Measurements from ENCODE around the gene THUMPD3. TPM values are rescaled to one million over a fixed set of nuclear protein-coding genes. Genes with fewer than 3 reads are reported as not detected.

The THUMPD3 gene
- total and polyA plus RNA-seq, 3 donors from 2014 or later, result 55.0 to 140 (median 76.1) TPM

- Histone ChIP-seq H3K9me3 (no peaks in the 10 kb centered on the region), H3K4me3 (no peak overlapping the region), H3K4me1 (no peaks in the 10 kb centered on the region), H3K27me3 (no peaks in the 10 kb centered on the region), H3K36me3 (ENCODE audit: low read depth, missing control alignments) (no peaks in the 10 kb centered on the region), H3K27ac (no peak overlapping the region)
- DNase-seq, result no peak
- 81 to 89% methylated on average over 13 of the region's 13 CpGs for WGBS, 2 donors
- intact Hi-C loops (cut with DNase I; ENCODE audit: low total_unique reads), result no loop called here
- TF ChIP-seq CTCF (IDR thresholded peaks at IDR 0.05) (no peak), POLR2A (IDR thresholded peaks at IDR 0.05) (no peak)
Measured at GRCh38 chr3:9384141-9384828, 21.4 kb downstream of the THUMPD3 start.

DNA sequence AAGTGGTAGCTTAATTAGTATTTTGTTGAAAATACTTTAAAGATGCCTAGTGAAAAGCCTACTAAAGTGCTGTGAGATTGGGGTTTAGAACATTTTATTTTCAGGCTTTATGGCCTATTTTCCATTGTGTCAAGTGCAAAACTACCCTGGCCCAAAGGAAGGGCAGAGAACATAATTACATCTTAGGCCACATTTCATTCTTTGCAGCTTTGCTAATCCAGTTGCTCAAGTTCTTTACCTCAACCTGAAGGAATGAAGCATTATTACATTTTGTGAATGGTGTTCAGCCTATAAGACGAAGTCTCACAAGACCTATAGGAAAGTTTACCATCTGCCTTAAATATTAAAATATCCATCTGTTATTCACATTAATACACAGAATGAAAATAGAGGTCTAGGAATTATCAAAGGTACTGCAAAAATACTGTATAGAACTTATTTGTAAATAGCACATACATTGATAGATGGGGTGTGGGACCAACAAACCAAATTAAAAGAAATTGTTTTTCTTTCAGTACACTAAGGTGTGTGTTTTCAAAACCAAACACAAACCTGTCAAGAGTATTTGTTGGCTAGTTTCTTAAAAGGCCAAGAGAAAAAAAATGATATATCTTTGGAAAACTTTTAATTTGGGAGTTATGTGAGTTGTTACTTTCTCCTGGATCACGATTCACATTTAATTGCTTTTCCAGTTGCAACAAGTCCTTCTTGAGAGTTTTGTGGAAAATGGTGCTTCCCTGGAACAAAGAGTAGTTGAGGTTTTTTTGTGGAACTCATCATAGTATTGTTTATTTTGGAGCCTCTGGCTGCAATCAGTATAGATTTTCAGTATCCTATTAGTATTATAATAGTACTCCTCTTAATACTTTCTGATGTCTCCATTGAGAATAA is 22.6 kb downstream of the THUMPD3 start:
- Histone ChIP-seq H3K27me3 (no peaks in the 10 kb centered on the region), H3K4me1 (no peaks in the 10 kb centered on the region), H3K36me3 (ENCODE audit: low read depth, missing control alignments) (no peaks in the 10 kb centered on the region), H3K4me3 (no peak overlapping the region), H3K27ac (no peak overlapping the region), H3K9me3 (no peaks in the 10 kb centered on the region)
- TF ChIP-seq CTCF (IDR thresholded peaks at IDR 0.05), result no peak
- TF ChIP-seq POLR2A (IDR thresholded peaks at IDR 0.05), result no peak
- intact Hi-C loops (cut with DNase I; ENCODE audit: low total_unique reads), result no loop called here
- WGBS, 2 donors, result 62 to 64% methylated on average over 2 of the region's 2 CpGs
- DNase-seq, result no peak

GRCh38 chr3:9386078-9386459 is 23.2 kb downstream of the THUMPD3 start:
- WGBS, 2 donors, result 64 to 66% methylated on average over 3 of the region's 3 CpGs
- Histone ChIP-seq H3K9me3 (no peaks in the 10 kb centered on the region), H3K36me3 (ENCODE audit: low read depth, missing control alignments) (no peaks in the 10 kb centered on the region), H3K27me3 (no peaks in the 10 kb centered on the region), H3K27ac (no peak overlapping the region), H3K4me1 (no peaks in the 10 kb centered on the region), H3K4me3 (no peak overlapping the region)
- TF ChIP-seq POLR2A (IDR thresholded peaks at IDR 0.05) (no peak), CTCF (IDR thresholded peaks at IDR 0.05) (no peak)
- intact Hi-C loops (cut with DNase I; ENCODE audit: low total_unique reads), result no loop called here
- DNase-seq, result no peak

DNA sequence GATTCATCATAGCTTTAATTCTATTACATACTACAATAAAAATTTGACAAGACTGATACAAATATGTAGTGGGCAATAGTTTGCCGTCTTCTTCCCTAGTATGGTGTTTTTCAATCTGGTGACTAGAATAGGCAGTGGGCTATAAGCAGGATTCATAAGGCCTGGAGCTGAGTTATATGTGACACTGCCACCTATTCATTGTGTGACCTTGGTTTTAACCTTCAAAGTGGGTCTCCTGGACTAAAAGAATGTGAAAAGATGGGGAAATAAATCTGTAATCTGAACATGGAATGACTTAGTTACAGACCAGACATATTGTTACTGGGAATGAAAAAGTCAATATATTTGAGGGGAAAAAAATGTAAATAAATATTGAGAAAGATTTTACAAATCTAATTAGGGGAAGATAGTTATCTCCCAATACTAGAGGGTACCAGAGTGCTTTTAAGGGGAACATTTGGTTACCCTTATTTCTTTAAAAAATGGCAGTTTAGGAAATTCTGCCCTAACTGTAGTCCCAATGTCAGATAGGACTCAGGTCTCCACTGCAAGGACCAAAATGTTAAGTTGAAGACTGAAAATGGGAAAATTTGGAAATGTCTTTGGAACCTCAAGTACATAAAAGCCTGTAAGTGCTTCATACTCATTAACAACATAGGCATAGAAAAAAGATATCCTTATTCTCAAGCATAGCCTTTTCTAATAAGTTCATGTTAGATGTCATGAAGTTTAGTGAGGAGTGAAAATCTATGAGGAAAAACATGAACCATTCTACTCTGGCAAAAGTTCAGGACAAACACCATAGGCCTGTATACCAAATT is 23.9 kb downstream of the THUMPD3 start:
- no peak for DNase-seq
- intact Hi-C loops (cut with DNase I; ENCODE audit: low total_unique reads), result no loop called here
- no peak overlapping the region for H3K27ac ChIP-seq
- H3K36me3 ChIP-seq (ENCODE audit: low read depth, missing control alignments), result no peaks in the 10 kb centered on the region
- 48 to 68% methylated on average over 1 of the region's 1 CpG for WGBS, 2 donors
- H3K4me1 ChIP-seq, result no peaks in the 10 kb centered on the region
- H3K9me3 ChIP-seq, result no peaks in the 10 kb centered on the region
- no peak for TF ChIP-seq CTCF (IDR thresholded peaks at IDR 0.05)
- no peak for TF ChIP-seq POLR2A (IDR thresholded peaks at IDR 0.05)
- no peaks in the 10 kb centered on the region for H3K27me3 ChIP-seq
- H3K4me3 ChIP-seq, result no peak overlapping the region
